OCI-LY1 (cell line): ENCODE results near the gene RASA3.
"Not testable (repeated sequence)": the region's sequence is repeated elsewhere in the genome, so short reads cannot be mapped to it uniquely, and the experiment has no call there.

ENCODE experiments used
- EZH2 ChIP-seq: fragments of 200-600 bp; sonication (generic), shearing (Covaris generic); IDR thresholded peaks from 2 replicates; pipeline ENCODE4 v1.8.0; 2017; ENCODE audit warnings: borderline replicate concordance, mixed run types, mild to moderate bottlenecking, antibody characterized with exemption, low read length, moderate library complexity, mixed read lengths
- TF ChIP-seq, protein P1 (sequence below): fragments of 200-600 bp; sonication (generic), shearing (Covaris generic); IDR thresholded peaks from 2 replicates; pipeline ENCODE4 v1.5.1; 2017; ENCODE audit warnings: mild to moderate bottlenecking, antibody characterized with exemption, low read length, moderate library complexity, mixed read lengths

DNA sequence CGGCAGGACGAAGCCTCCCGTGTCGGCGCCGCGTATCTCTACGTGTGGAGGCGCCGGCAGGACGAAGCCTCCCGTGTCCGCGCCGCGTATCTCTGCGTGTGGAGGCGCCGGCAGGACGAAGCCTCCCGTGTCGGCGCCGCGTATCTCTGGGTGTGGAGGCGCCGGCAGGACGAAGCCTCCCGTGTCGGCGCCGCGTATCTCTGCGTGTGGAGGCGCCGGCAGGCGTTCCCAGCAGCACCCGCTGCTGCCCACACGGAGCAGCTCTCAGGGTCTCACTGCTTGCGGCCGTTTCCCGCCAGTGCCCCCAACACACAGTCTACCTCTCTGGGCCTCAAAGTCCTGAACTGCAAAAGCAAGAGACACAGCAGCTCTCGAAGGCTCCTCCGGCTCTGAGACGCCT lies 56.6 kb downstream of the RASA3 start:
- TF ChIP-seq, protein P1, sequence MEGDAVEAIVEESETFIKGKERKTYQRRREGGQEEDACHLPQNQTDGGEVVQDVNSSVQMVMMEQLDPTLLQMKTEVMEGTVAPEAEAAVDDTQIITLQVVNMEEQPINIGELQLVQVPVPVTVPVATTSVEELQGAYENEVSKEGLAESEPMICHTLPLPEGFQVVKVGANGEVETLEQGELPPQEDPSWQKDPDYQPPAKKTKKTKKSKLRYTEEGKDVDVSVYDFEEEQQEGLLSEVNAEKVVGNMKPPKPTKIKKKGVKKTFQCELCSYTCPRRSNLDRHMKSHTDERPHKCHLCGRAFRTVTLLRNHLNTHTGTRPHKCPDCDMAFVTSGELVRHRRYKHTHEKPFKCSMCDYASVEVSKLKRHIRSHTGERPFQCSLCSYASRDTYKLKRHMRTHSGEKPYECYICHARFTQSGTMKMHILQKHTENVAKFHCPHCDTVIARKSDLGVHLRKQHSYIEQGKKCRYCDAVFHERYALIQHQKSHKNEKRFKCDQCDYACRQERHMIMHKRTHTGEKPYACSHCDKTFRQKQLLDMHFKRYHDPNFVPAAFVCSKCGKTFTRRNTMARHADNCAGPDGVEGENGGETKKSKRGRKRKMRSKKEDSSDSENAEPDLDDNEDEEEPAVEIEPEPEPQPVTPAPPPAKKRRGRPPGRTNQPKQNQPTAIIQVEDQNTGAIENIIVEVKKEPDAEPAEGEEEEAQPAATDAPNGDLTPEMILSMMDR = not testable (repeated sequence)
- TF ChIP-seq EZH2 = not testable (repeated sequence)
